ENCODE results near the gene NES.

NES gene

DNA sequence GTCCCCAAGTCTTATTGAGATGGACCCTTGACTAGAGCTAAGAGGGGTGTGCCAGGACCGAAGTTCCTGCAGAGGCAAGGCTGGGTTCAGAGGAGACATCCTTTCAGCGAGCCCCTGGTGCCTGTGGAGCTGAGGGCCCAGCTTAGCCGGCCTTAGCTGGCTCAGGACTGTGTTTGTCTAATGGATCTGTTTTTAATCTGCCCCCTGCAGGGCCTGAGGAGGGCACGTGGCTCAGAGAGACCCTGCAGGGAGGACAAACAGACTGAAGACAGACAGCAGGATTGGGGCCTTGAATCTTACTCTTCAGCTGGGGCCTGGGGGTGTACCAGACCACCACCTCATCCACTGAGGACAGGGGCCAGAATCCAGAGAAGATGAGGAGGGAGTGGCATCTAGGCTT is 26.5 kb upstream of the NES start:
- no peak for DNase-seq (ENCODE audit: low read depth in 2 of 2)

DNA sequence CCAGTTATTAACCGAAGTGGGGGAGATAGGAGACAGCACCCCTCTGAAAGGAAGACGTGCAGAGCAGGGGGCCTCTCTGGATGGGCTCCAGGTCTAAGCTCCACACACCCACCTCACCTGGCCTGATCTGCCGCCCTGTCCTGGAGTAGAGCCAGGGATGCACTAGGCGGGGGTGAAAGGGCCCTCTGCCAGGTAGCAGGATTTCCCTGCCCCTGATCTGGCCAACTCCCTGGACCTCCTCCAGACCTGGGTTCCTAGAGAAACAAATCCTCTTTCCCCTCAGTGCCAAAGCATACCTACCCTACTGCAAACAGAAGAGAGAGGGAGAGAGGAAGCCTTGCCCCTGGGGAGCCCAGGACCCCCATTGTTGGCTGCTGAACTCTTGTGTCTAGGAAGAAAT is 26.1 kb upstream of the NES start:
- DNase-seq (ENCODE audit: low read depth in 2 of 2), result no peak

DNA sequence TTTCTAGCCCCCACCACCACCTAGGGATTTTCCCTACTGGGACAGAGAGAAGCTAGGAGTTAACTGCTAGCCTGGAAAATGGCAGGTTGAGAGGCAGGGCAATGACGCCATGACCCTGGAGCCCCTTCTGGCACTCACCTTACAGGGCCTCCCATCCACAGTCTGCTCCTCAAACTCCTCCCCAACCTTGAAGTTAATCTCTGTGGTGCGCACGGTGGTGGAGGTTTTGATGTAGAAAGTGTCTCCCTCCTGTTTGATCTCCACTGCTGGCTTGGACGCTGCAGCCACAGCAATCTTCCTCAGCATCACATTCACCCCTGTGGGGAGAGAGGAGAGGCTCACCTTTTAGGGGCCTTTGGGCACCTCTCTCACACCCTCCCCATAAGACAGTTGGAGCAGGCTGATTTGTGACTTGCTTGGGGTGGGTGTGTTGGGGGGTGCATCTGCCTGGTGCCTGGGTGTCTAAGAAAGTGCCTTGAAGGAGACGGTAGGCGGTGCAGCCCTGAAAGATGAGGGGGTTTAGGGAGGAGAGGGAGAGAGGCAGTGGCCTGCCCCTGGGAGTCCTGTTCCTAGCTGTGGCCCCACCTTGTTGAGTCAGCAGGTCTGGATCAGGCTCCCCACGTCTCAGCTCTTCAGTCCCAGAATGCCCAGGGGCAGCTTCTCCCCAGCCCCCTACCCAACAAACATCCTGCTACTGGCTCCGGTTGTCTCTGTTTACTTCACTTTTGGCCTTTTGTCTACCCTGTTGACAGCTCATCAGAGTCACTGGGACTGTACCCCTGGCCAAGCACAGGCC is 23.7 kb upstream of the NES start:
- no peak for DNase-seq (ENCODE audit: low read depth in 2 of 2)

DNA sequence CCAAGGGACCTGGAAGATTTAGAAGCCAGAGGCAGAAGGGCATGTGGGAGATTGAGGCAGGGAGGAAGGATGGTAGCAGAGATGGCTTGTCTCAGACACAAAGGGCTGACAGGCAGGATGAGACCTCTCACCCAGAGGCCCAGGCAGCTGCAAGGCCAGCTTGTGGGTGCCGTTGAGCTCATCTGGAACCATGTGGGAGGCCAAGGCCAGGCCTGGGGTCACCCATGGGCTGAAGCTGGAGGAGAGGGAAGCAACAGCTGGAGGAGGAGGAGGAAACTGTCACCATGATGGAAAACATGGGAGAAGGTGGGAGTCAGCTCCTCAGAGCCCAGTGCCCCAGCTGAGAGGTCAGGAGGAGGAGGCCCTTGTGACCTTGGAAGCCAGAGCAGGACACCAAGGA is 21.8 kb upstream of the NES start:
- no peak for DNase-seq (ENCODE audit: low read depth in 2 of 2)

DNA sequence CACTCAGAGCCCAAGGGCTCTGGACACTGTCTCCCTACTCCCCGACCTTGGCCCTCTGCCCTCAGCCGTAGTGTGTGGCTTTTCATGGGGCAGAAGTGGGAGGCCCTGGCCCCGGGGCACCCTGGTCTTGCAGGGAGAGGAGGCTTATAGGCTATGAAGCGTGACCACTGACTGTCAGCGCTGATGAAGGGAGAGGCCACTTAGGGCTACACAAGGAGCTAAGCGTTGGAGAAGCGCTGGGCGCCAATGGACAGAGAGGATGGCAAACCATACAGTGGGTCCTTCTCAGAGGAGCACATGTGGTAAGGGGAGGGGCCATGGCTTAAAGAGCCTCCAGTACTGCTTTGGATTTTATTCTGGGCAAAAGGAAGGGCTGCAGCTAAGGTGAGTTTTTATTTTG is 20.3 kb upstream of the NES start:
- DNase-seq (ENCODE audit: low read depth in 2 of 2), result no peak

DNA sequence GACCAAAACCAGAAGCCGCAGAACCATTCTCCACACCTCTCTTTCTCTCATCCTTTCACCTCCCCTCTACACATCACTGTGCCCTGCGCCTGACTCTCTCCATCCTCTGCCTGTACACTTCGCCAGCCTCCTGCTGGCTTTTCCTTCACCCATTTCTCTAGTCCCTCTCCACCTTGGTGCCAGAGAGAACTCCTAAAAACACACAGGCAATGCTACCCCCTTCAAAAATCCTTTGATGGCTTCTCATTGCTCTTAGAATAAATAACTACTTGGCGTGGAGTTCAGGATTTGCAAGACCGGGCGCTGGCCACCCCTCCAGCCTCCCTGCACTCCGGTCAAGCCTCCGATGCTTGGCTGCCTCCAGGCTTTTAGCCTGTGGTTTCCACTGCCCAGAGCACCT is 19.5 kb upstream of the NES start:
- DNase-seq (ENCODE audit: low read depth in 2 of 2), result no peak

DNA sequence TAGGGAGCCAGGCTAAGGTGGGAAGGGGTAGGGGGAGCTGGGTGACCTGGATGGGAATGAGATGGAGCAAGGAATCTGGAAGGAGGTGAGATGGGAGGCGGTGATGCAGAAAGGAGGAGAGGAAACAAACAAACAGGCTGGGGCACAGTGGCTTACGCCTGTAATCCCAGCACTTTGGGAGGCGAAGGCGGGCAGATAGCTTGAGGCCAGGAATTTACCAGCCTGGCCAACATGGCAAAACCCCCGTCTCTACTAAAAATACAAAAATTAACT is 17.4 kb upstream of the NES start:
- no peak for DNase-seq (ENCODE audit: low read depth in 2 of 2)

DNA sequence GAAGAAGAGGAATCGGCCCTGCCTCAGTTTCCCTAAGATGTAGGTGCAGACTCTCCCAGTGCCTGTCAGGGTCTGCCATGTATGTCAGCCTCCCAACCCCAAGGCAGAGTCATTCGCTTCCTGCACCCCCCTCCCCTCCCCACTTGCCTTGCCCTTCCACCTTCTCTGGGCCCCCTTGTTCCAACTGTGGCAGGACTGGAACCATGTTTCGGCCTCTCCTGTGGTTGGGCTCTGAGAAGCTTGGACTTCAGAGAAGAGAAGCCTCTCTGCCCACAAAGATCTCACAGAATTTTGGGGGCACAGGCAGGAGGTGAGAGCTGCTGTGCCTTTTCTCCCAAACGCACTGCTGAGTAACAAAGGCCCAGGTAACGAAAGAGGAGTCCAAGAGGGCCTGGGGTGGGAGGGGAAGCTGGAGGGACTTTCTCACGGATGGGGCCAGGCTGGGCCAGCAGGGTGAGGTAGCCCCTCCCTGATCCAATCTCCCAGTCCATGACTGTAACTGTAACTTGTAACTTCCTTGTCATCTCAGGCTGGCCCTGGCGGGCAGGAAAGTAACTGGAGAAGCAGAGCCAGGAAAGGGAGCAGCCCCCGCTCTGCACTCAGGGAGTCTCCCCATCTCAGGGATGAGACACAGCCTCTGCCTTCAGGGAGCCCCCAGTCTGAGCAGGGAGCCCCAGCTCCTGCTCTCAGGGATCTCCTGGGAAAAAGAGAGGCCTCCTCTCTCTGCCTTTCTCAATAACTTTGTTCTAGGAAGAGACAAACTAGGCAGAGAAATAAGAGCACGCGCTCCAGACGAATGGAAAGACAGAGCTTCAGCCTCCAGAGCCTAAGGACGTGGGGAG is 16.9 kb upstream of the NES start:
- DNase-seq (ENCODE audit: low read depth in 2 of 2), result no peak

DNA sequence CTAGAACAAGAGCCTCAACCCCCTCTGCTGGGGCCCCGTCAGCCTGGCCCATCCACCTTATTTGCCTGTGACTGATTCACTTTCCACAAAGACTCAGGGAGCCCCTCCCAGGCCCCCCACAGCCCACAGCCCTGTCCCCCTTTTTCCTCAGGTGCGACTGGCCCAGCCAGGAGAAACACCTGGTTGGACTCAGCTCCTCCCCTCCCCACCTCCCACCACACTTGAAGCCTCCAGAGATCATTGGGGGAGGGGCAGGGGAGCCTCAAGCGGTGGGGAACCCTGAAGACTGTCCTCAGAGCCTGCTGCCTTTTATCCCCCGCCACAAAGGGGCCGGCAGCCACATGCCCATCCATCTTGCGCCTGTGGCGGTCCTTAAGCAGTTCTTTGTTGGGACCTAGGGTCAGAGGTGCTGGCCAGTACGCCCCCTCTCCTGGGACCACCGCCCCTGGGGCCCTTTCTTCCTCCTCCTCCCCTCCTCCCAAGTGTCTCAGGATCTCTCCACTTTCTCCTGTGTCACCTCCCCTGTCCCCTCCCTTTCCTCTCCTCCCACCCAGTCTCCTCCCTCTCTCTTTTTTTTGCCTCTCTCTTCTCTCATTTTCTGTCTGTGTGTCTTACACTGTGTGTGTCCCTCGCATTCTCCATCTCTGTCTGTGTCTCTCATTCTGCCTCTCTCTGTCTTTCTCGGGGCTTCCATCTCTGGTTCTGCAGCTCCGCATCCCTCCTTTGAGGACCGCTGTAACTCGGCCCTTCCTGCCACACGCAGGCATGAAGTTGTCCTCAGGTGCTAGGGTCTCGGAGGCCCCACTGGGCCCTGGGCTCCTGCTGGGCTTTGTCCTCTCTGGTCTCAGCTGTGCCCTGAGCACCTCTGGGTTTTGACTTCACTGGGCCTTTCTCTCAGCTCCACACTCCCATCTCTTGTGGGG is 16.0 kb upstream of the NES start:
- no peak for DNase-seq (ENCODE audit: low read depth in 2 of 2)

DNA sequence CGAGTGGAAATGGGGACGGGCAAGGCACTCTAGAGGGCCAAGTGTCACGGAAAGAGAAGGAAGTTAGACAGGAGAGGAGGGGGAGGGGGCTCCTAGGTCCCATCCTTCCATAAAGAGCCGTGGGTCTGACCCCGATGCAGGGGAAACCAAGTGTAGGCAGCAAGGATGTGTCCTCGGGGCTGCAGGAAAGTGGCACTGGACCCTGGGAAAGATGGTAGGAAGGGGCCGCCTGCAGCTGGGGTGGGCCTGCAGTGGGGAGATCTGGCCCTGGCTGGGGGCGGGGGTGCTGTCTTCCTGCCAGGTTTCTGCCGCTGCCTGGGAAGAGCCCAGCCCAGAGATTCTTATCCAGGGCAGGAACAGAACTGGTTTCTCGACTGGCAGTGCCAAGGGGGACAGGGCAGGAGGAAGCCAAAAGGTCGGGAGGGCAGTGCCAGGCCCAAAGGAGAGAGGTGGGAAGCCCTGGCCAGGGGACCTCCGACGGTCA is 15.3 kb upstream of the NES start:
- no peak for DNase-seq (ENCODE audit: low read depth in 2 of 2)

DNA sequence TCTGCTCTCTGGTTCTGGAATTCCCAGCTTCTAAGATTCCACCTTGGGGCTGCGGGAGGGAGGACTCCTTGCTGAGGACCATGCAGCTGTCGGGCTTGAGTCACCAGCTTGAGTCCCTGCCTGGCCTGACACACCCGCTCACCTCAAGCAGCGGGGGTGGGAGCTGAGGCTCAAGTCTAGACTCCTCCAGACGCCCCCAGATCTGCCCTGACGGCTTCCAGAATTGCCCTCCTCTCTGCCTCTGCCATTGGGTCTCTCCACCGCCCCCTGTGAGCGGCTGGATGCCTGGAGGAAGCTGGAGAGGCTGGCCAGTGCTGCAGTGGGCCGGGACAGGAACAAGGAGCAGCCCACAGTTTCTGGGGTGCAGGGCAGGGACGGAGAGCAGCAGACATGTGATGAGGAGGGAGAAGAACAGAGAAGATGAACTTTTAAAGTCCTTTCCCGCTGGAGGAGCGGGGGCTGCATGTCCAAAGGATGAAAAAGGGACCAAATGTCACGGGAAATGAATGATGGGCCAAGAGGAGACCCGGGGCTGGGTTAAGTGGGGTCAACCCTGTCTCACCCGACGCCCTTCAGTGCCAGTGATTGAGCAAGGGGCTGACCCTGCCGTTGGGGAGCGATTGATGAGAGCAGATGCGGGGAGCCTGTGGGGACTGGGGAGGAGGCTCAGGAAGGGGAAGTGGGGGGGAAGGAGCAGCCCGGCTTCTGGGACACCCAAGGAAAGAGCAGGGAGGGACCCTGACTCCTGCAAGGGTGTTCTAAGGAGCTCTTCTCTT is 14.6 kb upstream of the NES start:
- no peak for DNase-seq (ENCODE audit: low read depth in 2 of 2)

DNA sequence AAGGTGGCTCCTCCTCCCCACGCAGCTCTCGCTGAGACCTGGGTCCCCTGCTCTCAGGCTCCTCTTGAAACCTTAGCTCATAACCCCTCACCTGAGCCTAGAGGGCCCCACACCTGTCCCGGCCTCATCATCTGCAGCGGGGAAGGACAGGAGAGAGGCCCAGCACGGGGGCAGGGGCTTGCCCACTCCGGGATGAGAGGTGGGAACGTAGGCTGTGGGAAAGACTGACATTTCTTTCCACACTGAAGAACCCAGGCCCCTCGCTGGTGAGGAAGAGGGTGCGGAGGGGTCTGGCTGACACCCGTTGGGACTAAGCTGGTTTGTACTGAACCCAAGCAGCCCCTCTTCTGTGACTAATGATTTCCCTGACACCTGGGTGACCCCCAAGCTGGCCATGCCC is 14.0 kb upstream of the NES start:
- no peak for DNase-seq (ENCODE audit: low read depth in 2 of 2)

DNA sequence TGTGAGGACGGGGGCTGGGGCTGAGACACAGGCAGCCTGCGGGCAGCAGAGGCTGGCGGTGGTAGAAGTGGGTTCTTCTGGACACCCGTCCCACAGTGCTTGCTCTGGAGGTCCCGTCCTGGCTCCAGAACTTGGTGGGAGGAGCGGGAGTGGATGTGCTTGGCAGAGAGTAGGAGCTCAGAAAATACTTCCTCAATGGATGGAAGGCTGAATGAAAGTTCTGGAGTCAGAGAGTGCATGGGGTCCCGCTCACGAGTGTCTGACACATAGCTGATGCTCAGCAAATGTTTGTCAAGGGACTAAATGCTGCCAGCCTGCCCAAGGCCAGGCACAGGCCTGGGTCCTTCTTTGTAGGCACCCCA is 13.4 kb upstream of the NES start:
- DNase-seq (ENCODE audit: low read depth in 2 of 2), result no peak

DNA sequence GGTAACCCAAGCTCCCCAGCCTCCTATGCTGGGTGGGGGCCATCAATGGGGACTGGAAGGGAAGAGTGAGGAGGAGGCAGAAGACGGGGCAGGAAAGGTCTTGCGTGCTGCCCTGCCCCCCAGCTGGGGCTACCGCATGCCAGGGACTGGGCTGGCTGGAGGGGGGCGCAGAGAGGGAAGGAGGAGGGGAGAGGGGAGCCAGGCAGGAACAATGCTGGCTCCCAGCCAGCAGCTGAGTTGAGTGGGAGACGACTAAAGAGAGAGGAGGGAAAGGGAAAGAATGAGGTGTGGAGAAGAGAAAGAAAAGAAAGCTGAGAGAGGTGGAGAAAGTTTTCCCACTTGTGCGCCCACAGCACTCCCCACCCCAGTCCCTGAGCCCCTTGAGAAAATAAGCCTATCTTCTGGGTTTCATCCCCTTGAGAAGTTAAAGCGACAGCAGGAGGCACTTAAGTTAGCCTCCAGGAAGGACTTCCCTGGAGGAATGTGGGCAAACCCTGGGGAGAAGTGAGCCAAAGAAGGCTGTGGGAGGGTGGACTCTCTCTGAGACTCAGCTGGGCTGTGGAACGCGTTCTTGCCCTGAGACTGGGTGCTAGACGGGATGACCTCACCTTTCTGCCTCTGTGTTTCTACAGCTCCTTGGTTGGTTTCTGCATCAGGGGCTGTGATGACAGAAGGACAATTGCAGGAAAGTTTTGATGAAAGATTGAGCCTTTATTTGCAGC is 12.9 kb upstream of the NES start:
- no peak for DNase-seq (ENCODE audit: low read depth in 2 of 2)

DNA sequence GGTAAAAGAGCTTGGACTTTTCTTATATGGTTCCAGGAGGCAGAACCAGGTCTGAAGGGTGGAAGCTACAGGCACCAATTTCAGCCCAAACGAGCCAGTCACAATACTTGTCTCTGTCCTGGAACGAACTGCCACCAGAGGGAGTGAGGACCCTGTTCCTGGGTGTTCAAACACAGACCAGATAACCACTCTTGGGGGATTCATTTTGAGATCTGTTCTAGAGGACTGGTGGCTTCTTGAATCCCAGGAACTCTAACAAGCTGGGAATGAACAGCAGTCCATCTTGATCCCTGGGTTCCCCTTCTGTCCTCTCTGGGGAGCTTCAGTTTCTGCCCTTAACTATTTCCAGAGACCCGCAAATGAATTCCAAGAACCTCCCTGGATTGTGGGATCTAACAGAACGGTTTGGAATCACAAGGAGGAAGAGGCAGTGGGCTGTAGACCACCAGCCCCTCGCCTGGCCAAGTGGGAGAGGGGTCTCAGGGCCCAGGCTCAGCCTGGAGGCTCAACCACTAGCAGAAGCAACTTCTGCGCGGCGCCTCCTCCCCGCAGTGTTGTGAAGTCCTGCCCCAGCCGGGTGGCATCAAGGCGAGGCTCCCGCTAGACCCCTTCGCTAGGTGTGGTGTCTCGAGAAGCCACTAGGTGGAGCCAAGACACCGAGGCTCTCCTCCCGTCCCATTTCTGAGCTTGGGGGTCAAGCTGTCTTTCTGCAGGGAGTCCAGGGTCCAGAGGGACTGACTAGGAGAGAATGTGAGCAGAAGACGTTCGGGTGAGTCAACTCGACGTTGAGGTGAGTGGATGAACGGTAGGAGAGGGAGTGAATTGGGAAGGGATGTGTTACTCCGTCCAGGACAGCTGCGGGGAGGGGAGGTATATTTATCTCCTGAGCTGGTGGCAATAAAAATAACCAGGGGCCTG is 12.1 kb upstream of the NES start:
- DNase-seq (ENCODE audit: low read depth in 2 of 2), result peak; percentile 55 to 64

DNA sequence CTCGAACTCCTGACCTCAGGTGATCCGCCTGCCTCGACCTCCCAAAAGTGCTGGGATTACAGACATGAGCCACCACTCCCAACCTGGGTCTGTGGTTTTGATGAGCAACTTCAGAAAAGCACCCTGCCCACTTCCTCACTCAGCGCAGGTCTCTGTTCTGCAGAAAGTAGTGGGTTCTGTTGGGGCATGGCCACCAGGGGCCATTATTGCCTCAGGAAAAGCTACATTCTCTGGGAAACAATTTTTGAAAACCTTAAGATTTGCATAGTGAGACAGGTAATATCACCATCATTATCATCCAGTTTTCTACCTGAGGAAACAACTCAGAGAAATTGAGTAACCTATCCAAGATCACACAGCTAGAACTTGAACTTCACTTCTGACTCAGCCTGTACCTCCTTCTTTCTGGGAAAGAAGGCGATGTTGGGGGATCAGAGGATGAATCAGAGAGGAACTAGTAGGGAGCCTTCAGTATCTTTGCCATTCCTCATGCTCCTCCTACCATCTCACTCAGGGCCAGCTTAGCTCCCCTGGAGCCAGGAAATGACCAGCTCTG is 7.1 kb upstream of the NES start:
- DNase-seq (ENCODE audit: low read depth in 2 of 2), result no peak

DNA sequence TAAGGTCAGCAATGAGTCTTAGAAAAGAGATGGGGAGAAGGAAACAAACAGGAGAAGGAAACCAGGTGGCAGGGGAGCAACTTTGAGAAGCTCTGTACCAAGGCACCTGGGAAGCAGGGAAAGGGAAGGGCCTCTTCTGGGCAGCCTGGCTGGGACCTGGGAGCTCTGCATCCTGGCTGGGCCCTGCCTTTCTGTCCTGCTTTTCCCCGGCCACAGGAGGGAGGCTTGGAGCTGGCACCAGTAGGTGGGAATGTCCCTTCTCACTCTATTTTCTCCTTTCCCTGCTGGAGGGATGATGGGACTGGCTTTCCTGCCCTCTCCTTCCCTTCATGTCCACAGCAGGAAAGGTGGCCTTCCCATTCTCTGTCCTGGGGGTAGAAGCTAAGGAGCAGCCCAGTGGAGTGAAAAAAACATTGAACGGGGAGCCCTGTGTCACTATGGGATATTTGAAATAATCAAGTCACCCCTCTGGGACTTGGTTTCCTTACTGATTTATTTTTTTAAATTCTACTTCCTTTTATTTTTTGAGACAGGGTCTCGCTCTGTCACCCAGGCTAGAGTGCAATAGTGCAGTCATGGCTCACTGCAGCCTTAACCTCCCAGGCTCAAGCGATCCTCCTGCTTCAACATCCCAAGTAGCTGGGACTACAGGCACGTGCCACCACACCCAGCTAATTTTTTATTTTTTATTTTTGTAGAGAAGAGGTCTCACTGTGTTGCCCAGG is 5.1 kb upstream of the NES start:
- DNase-seq (ENCODE audit: low read depth in 2 of 2), result no peak

DNA sequence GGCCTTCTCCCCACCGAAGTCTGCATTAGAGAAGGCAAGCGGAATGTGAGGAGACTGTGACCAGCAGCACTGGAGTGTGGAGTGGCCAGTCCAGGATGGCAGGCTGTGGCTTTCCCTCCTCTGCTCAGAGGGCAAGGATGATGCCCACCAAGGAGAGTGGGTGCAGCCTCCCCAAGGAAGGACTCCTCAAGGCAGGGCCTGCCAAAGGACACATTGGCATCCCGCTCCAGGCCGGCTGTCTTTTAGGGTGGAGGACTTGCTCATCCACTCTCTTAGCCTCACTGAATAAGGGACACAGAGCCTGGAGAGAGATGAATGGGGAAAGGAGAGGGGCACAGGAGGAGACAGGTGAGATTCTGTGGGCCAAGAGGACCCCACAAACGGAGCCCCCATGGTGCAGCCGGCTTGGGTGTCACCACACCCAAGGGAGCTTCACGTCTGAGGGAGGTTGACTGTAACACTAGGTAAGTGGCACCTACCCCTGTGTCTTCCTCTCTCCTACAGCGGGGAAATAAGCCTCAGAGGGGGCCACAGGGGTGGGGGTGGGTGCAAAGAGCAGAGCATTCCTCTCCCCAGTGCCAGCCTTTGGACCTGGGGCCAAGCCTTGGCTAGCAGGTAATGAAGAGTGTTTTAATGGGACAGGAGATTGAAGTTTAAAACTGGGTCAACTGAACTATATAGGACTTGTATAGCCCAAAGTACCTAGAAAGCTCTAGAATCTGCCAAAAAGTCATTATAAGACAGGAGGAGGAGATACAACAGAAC is 4.2 kb upstream of the NES start:
- DNase-seq (ENCODE audit: low read depth in 2 of 2), result no peak
